HUES48 (cell line): Measurements from ENCODE around the gene NR1D1.

Source experiments
- H3K27ac ChIP-seq: one replicate; pipeline ENCODE4 v1.7.0; 2013; ENCODE audit warnings: low read depth, low read length, inconsistent platforms
- H3K27me3 ChIP-seq: 2 replicates; pipeline ENCODE4 v1.6.1; 2013; ENCODE audit warnings: mild to moderate bottlenecking, low read length; ENCODE audit not compliant: control insufficient read depth, insufficient read depth
- H3K36me3 ChIP-seq: 2 replicates; pipeline ENCODE4 v1.6.1; 2013; ENCODE audit warnings: low read length; ENCODE audit not compliant: control insufficient read depth, insufficient read depth
- H3K4me1 ChIP-seq: 2 replicates; pipeline ENCODE4 v1.6.1; 2013; ENCODE audit warnings: mild to moderate bottlenecking, low read length; ENCODE audit not compliant: control insufficient read depth, insufficient read depth
- H3K4me3 ChIP-seq: 2 replicates; pipeline ENCODE4 v1.5.1; 2013; ENCODE audit warnings: mild to moderate bottlenecking, low read depth, low read length
- H3K9ac ChIP-seq: 2 replicates; pipeline ENCODE4 v1.6.1; 2013; ENCODE audit warnings: mild to moderate bottlenecking, low read depth, low read length, moderate library complexity
- H3K9me3 ChIP-seq: 2 replicates; pipeline ENCODE4 v1.6.1; 2013; ENCODE audit warnings: low read length; ENCODE audit not compliant: control insufficient read depth, insufficient read depth

Gene NR1D1

GRCh38 chr17:40093580-40094201 is 6.7 kb downstream of the NR1D1 start:
- Histone ChIP-seq H3K9ac (no peak overlapping the region; the same call in 1 of the 2 replicates), H3K27ac (no peak overlapping the region), H3K9me3 (no peaks in the 10 kb centered on the region), H3K4me3 (no peak overlapping the region), H3K27me3 (0 out of 2 replicates have a peak, but pooled peaks cover 3% of the 10 kb centered on the region), H3K36me3 (peaks cover 40% of the 10 kb centered on the region), H3K4me1 (peaks cover 11% of the 10 kb centered on the region)

- Histone ChIP-seq H3K27me3 (no peaks in the 10 kb centered on the region), H3K9ac (no peak overlapping the region; the same call in 1 of the 2 replicates), H3K36me3 (peaks cover 45% of the 10 kb centered on the region), H3K4me1 (peaks cover 5% of the 10 kb centered on the region), H3K27ac (no peak overlapping the region), H3K4me3 (no peak overlapping the region), H3K9me3 (no peaks in the 10 kb centered on the region)
Measured at GRCh38 chr17:40093005-40093579, 7.3 kb downstream of the NR1D1 start.

- H3K4me3 ChIP-seq, result no peak overlapping the region
- H3K9ac ChIP-seq, result no peak overlapping the region
- peaks cover 3% of the 10 kb centered on the region; the same call in 1 of the 2 replicates for H3K4me1 ChIP-seq
- H3K9me3 ChIP-seq, result no peaks in the 10 kb centered on the region
- no peaks in the 10 kb centered on the region for H3K27me3 ChIP-seq
- H3K27ac ChIP-seq, result no peak overlapping the region
- H3K36me3 ChIP-seq, result peaks cover 46% of the 10 kb centered on the region
Measured at GRCh38 chr17:40092581-40092980, 7.8 kb downstream of the NR1D1 start.

- Histone ChIP-seq H3K4me3 (no peak overlapping the region), H3K4me1 (peaks cover 3% of the 10 kb centered on the region; the same call in 1 of the 2 replicates), H3K9ac (no peak overlapping the region), H3K27me3 (no peaks in the 10 kb centered on the region), H3K9me3 (no peaks in the 10 kb centered on the region), H3K27ac (no peak overlapping the region), H3K36me3 (peaks cover 50% of the 10 kb centered on the region)
Measured at GRCh38 chr17:40091691-40092397, 8.5 kb downstream of the NR1D1 start.

- peaks cover 3% of the 10 kb centered on the region; the same call in 1 of the 2 replicates for H3K4me1 ChIP-seq
- H3K9ac ChIP-seq, result no peak overlapping the region
- H3K36me3 ChIP-seq, result peaks cover 41% of the 10 kb centered on the region
- no peaks in the 10 kb centered on the region for H3K27me3 ChIP-seq
- no peak overlapping the region for H3K4me3 ChIP-seq
- H3K9me3 ChIP-seq, result no peaks in the 10 kb centered on the region
- H3K27ac ChIP-seq, result no peak overlapping the region
Measured at GRCh38 chr17:40090237-40091119, 9.9 kb downstream of the NR1D1 start.

GRCh38 chr17:40089077-40089895 is 11.1 kb downstream of the NR1D1 start:
- Histone ChIP-seq H3K36me3 (peaks cover 33% of the 10 kb centered on the region), H3K4me3 (no peak overlapping the region), H3K9ac (no peak overlapping the region), H3K4me1 (peaks cover 3% of the 10 kb centered on the region; the same call in 1 of the 2 replicates), H3K9me3 (no peaks in the 10 kb centered on the region), H3K27me3 (no peaks in the 10 kb centered on the region), H3K27ac (no peak overlapping the region)

GRCh38 chr17:40087903-40088718 is 12.3 kb downstream of the NR1D1 start:
- Histone ChIP-seq H3K9me3 (no peaks in the 10 kb centered on the region), H3K4me3 (no peak overlapping the region), H3K27me3 (no peaks in the 10 kb centered on the region), H3K36me3 (peaks cover 23% of the 10 kb centered on the region), H3K27ac (no peak overlapping the region), H3K9ac (no peak overlapping the region), H3K4me1 (peaks cover 3% of the 10 kb centered on the region; the same call in 1 of the 2 replicates)

GRCh38 chr17:40087049-40087794 is 13.2 kb downstream of the NR1D1 start:
- Histone ChIP-seq H3K4me3 (no peak overlapping the region), H3K9me3 (no peaks in the 10 kb centered on the region), H3K27me3 (no peaks in the 10 kb centered on the region), H3K27ac (no peak overlapping the region), H3K9ac (no peak overlapping the region), H3K36me3 (peaks cover 20% of the 10 kb centered on the region), H3K4me1 (peaks cover 3% of the 10 kb centered on the region; the same call in 1 of the 2 replicates)
